Mesendoderm (in vitro differentiated cells): ENCODE measurements around the gene CLNS1A.
"Not testable (repeated sequence)": the region's sequence is repeated elsewhere in the genome, so short reads cannot be mapped to it uniquely, and the experiment has no call there.

ENCODE experiments used
- DNase-seq: peaks from one replicate; pipeline ENCODE4 v3.0.0; 2013
- H2AK5ac ChIP-seq: 2 replicates; pipeline ENCODE4 v1.6.1; 2013; ENCODE audit warnings: low read length, inconsistent platforms
- H2BK120ac ChIP-seq: 2 replicates; pipeline ENCODE4 v1.6.1; 2013; ENCODE audit warnings: low read depth, mild to moderate bottlenecking, low read length, moderate library complexity, mixed read lengths
- H2BK15ac ChIP-seq: replicated peaks from 2 replicates; pipeline ENCODE4 v1.6.1; 2013; ENCODE audit warnings: low read depth, mild to moderate bottlenecking, moderate library complexity
- H2BK5ac ChIP-seq: 2 replicates; pipeline ENCODE4 v1.6.1; 2013; ENCODE audit warnings: low read length, inconsistent platforms
- H3K18ac ChIP-seq: 2 replicates; pipeline ENCODE4 v1.6.1; 2013; ENCODE audit warnings: mild to moderate bottlenecking, low read length, mixed read lengths
- H3K23ac ChIP-seq: one replicate; pipeline ENCODE4 v1.6.1; 2013; ENCODE audit warnings: low read length
- H3K27ac ChIP-seq: 2 replicates; pipeline ENCODE4 v1.5.1; 2013; ENCODE audit warnings: low read depth, mild to moderate bottlenecking, inconsistent platforms, low read length, moderate library complexity
- H3K27me3 ChIP-seq: 2 replicates; pipeline ENCODE4 v1.6.1; 2013; ENCODE audit warnings: low read length, control low read depth, mild to moderate bottlenecking, inconsistent platforms; ENCODE audit not compliant: insufficient read depth, poor library complexity
- H3K36me3 ChIP-seq: 2 replicates; pipeline ENCODE4 v1.6.1; 2013; ENCODE audit warnings: low read length, inconsistent platforms; ENCODE audit not compliant: control insufficient read depth, insufficient read depth
- H3K4ac ChIP-seq: one replicate; pipeline ENCODE4 v1.6.1; 2013; ENCODE audit warnings: low read depth, mild to moderate bottlenecking, low read length, moderate library complexity
- H3K4me1 ChIP-seq: 2 replicates; pipeline ENCODE4 v1.6.1; 2013; ENCODE audit warnings: low read depth, low read length, inconsistent platforms; ENCODE audit not compliant: control insufficient read depth
- H3K4me2 ChIP-seq: 2 replicates; pipeline ENCODE4 v1.6.1; 2013; ENCODE audit warnings: low read length
- H3K4me3 ChIP-seq: 2 replicates; pipeline ENCODE4 v1.5.1; 2013; ENCODE audit warnings: mild to moderate bottlenecking, low read length
- H3K56ac ChIP-seq: one replicate; pipeline ENCODE4 v1.6.1; 2013; ENCODE audit warnings: low read length
- H3K79me1 ChIP-seq: 2 replicates; pipeline ENCODE4 v1.6.1; 2013; ENCODE audit warnings: low read length, inconsistent platforms
- H3K79me2 ChIP-seq: 2 replicates; pipeline ENCODE4 v1.6.1; 2013; ENCODE audit warnings: mild to moderate bottlenecking, low read length; ENCODE audit not compliant: control insufficient read depth, insufficient read depth
- H3K9ac ChIP-seq: 2 replicates; pipeline ENCODE4 v1.6.1; 2013; ENCODE audit warnings: low read length, inconsistent platforms
- H4K5ac ChIP-seq: one replicate; pipeline ENCODE4 v1.6.1; 2013; ENCODE audit warnings: low read length
- H4K8ac ChIP-seq: one replicate; pipeline ENCODE4 v1.6.1; 2013; ENCODE audit warnings: low read depth, mild to moderate bottlenecking, control low read depth, low read length, moderate library complexity
- WGBS: extraction: QIAGEN DNeasy Blood & Tissue Kit; methylation state at CpG from one replicate; pipeline ENCODE4 v1.1.7; 2013; ENCODE audit warnings: low lambda C conversion rate, missing lambda C conversion rate; ENCODE audit not compliant: insufficient coverage; ENCODE audit errors: extremely low coverage; 5-methylcytosine and 5-hydroxymethylcytosine counted together

CLNS1A gene

DNA sequence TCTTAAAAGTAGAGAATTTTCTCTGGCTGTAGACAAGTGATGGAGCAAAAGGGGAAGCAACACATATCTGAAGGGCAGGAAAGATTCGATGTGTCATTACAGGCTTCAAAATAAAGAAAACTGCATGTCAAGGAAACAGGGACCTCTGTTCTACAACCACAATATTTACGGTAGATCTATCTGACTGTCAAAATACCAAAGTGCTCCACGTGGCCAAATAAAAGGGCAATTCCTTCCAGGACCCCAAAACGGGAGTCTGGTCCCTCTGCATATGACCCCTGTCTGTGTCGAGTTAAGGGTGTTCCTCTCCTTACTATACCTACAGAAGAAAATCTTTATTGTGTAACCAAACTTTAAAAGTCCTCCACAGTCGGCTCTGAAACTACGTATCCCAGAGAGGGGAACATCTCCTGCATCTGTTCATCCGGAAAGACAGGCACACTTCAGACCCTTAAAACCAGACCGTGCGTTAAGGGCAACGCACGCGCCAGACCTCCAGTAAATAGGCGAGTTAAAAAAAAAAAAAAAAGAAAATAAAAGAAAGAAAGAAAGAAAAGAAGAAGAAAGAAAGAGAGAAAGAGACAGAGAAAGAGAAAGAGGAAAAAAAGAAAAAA, 756 bp downstream of the CLNS1A start:
- Histone ChIP-seq H2BK120ac (no peak overlapping the region), H3K9ac (peak overlapping the region; percentile 96), H3K56ac (peak overlapping the region; percentile 95), H2AK5ac (no peak overlapping the region), H4K5ac (peak overlapping the region; percentile 56), H3K79me1 (peaks cover 8% of the 10 kb centered on the region), H3K79me2 (peaks cover 28% of the 10 kb centered on the region), H3K23ac (no peak overlapping the region), H3K4me3 (peak overlapping the region; percentile 89), H3K4ac (no peak overlapping the region), H2BK5ac (no peak overlapping the region), H3K27ac (no peak overlapping the region), H3K27me3 (no peaks in the 10 kb centered on the region), H2BK15ac (no peak overlapping the region), H4K8ac (no peak overlapping the region), H3K36me3 (no peaks in the 10 kb centered on the region), H3K4me1 (peaks cover 2% of the 10 kb centered on the region), H3K18ac (no peak overlapping the region), H3K4me2 (peak overlapping the region; percentile 94)
- no CpG with 5 or more reads among the region's 14 CpGs for WGBS
- DNase-seq, result peak; percentile 16

DNA sequence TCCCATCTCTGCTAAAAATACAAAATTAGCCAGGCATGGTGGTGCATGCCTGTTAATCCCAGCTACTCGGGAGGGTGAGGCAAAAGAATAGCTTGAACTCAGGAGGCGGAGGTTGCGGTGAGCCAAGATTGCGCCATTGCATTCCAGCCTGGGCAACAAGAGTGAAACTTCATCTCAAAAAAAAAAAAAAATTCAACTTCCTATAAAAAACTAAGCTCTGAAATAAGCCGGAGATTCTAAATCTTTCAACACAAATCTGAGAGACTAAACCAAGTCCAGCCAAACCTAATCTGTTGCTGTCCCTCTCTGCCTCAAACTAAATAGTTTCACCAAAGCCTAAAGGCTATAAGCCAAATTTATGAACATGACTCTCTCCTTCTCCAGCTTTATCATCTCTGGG, 3.7 kb downstream of the CLNS1A start:
- not testable (repeated sequence) for H3K4me2 ChIP-seq, H2AK5ac ChIP-seq, H4K5ac ChIP-seq, H3K4me3 ChIP-seq, H3K4ac ChIP-seq, H3K4me1 ChIP-seq, H3K36me3 ChIP-seq, DNase-seq, H4K8ac ChIP-seq, H3K27me3 ChIP-seq, H3K9ac ChIP-seq, H3K27ac ChIP-seq, H2BK15ac ChIP-seq, H2BK5ac ChIP-seq, H2BK120ac ChIP-seq, H3K18ac ChIP-seq, H3K56ac ChIP-seq, H3K23ac ChIP-seq
- Histone ChIP-seq H3K79me1 (peaks cover 14% of the 10 kb centered on the region), H3K79me2 (peaks cover 38% of the 10 kb centered on the region)
- WGBS, result no CpG with 5 or more reads among the region's 5 CpGs

DNA sequence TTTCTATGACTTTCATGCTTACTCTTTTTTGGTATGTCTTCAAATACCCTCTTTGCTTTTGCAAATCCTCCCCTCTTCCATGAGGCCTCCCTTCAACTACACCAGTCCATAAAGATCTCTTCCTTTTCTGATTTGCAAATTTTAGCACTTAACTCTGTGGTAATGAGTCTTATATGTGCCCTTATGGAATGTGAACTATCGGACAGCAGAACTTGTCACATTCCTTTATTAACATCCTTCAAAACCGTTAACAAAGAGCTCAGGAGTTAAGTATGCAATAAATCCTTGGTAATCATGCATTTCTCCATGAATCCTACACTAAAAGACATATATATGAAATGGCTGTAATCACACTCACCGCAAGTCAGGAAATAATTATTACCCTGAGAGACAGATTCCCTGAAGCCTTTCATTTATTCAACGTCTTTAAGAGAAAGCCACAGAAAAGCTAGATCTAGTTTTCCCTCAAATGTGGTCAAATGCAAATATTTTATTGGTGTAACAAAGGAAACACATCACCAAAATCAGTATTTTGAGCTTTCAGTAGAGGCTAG, 7.4 kb downstream of the CLNS1A start:
- Histone ChIP-seq H3K4me2 (no peak overlapping the region), H2AK5ac (no peak overlapping the region), H2BK120ac (no peak overlapping the region), H3K79me2 (peaks cover 21% of the 10 kb centered on the region), H2BK5ac (no peak overlapping the region), H3K23ac (no peak overlapping the region), H3K56ac (no peak overlapping the region), H3K79me1 (peaks cover 6% of the 10 kb centered on the region), H2BK15ac (no peak overlapping the region), H3K27ac (no peak overlapping the region), H4K8ac (no peak overlapping the region), H3K18ac (no peak overlapping the region), H4K5ac (no peak overlapping the region), H3K9ac (no peak overlapping the region), H3K36me3 (peaks cover under 1% of the 10 kb centered on the region), H3K27me3 (no peaks in the 10 kb centered on the region), H3K4me1 (no peaks in the 10 kb centered on the region), H3K4me3 (no peak overlapping the region), H3K4ac (no peak overlapping the region)
- WGBS, result no CpG with 5 or more reads among the region's 4 CpGs
- no peak for DNase-seq

DNA sequence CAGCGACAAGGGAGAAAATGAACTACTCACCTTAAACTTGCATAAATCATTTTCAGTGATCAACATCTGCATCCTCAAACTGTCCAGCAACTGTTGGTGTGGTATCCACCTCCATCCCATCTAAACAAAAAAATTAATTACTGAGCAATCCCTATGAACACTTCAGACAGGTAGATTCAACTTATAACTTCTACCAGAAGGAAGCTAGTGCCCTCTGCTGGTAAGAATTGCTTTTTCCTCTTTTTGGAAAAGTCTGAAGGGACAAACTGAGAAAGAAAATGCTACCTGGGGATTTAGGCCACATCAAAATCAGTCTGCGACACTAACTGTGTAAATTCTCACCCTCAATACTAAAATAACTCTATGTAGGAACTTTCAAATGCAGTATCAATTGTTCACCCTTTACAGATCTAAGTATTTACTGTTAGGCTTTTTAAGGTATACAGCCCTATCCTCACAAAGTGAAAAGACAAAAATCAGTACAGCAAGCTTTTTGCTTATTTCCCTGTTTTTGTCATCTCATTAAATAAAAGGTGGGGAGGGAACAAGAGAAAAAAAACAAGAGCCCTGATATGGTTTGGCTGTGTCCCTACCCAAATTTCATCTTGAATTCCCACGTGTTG, 17.9 kb downstream of the CLNS1A start:
- H2AK5ac ChIP-seq, result no peak overlapping the region
- no CpG with 5 or more reads among the region's 3 CpGs for WGBS
- H3K36me3 ChIP-seq, result peaks cover 2% of the 10 kb centered on the region
- H3K23ac ChIP-seq, result no peak overlapping the region
- H3K56ac ChIP-seq, result no peak overlapping the region
- no peak overlapping the region for H4K5ac ChIP-seq
- H3K4me1 ChIP-seq, result no peaks in the 10 kb centered on the region
- no peak overlapping the region for H3K9ac ChIP-seq
- H3K27me3 ChIP-seq, result no peaks in the 10 kb centered on the region
- no peaks in the 10 kb centered on the region for H3K79me1 ChIP-seq
- H2BK15ac ChIP-seq, result no peak overlapping the region
- no peaks in the 10 kb centered on the region for H3K79me2 ChIP-seq
- H3K4me3 ChIP-seq, result no peak overlapping the region
- no peak overlapping the region for H3K4me2 ChIP-seq
- no peak overlapping the region for H3K18ac ChIP-seq
- H3K27ac ChIP-seq, result no peak overlapping the region
- H4K8ac ChIP-seq, result no peak overlapping the region
- H2BK120ac ChIP-seq, result no peak overlapping the region
- no peak overlapping the region for H2BK5ac ChIP-seq
- peak; percentile 71 for DNase-seq
- no peak overlapping the region for H3K4ac ChIP-seq

DNA sequence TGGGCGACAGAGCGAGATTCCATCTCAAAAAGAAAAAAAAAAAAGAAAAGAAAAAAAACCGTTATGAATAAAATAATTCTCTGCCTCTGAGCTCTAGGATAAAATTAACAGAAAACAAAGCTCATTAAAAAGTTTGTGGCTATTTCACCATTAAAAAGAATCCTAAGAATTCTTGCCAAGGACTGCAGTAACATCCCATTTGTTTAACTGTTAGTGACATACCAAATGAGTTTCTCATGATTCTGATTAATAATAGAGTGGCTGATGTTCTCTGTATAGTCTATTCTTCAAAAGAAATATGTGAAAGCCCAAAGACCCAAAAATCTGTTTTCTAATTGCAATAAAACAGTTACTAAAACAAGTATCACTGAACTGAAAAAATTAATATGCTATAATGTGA, 19.7 kb downstream of the CLNS1A start:
- DNase-seq, result no peak
- no peaks in the 10 kb centered on the region for H3K27me3 ChIP-seq
- no peak overlapping the region for H2AK5ac ChIP-seq
- no peak overlapping the region for H4K5ac ChIP-seq
- no peak overlapping the region for H3K27ac ChIP-seq
- H3K4me2 ChIP-seq, result no peak overlapping the region
- no peaks in the 10 kb centered on the region for H3K79me2 ChIP-seq
- H3K4ac ChIP-seq, result no peak overlapping the region
- no peak overlapping the region for H3K4me3 ChIP-seq
- peaks cover 2% of the 10 kb centered on the region for H3K36me3 ChIP-seq
- no peak overlapping the region for H2BK5ac ChIP-seq
- no peak overlapping the region for H3K18ac ChIP-seq
- no peak overlapping the region for H3K56ac ChIP-seq
- H2BK120ac ChIP-seq, result no peak overlapping the region
- H3K9ac ChIP-seq, result no peak overlapping the region
- no peaks in the 10 kb centered on the region for H3K4me1 ChIP-seq
- no peak overlapping the region for H3K23ac ChIP-seq
- H4K8ac ChIP-seq, result no peak overlapping the region
- WGBS, result no CpG with 5 or more reads among the region's 3 CpGs
- no peaks in the 10 kb centered on the region for H3K79me1 ChIP-seq
- H2BK15ac ChIP-seq, result no peak overlapping the region
